SK-N-SH treated with all-trans-retinoic acid at 6 μM for 48 hours (cell line): ENCODE data around the gene KLHL6.

Experiments used
- ATAC-seq: fragments of 200-7000 bp; cut with Tn5 transposase; 3 replicates; pipeline ENCODE4 v1.9.1; 2020; ENCODE audit warnings: mild to moderate bottlenecking, moderate library complexity
- BACH2 ChIP-seq: fragments of 250-450 bp; sonication (Bioruptor Pico); IDR thresholded peaks from 2 replicates; pipeline ENCODE4 v1.9.0; 2021; ENCODE audit warnings: mild to moderate bottlenecking, borderline replicate concordance
- CREB5 ChIP-seq: fragments of 250-450 bp; sonication (Bioruptor Pico); IDR thresholded peaks from 2 replicates; pipeline ENCODE4 v1.5.1; 2020; ENCODE audit warnings: low read depth, mild to moderate bottlenecking, moderate library complexity
- CSDC2 ChIP-seq: fragments of 250-450 bp; sonication (Bioruptor Pico); IDR thresholded peaks from 2 replicates; pipeline ENCODE4 v1.5.0; 2020; ENCODE audit warnings: mild to moderate bottlenecking, moderate library complexity
- CSRNP3 ChIP-seq: fragments of 250-450 bp; sonication (Bioruptor Pico); IDR thresholded peaks from 2 replicates; pipeline ENCODE4 v1.5.1; 2021; ENCODE audit warnings: mild to moderate bottlenecking, moderate library complexity
- ESRRG ChIP-seq: fragments of 250-450 bp; sonication (Bioruptor Pico); IDR thresholded peaks from 2 replicates; pipeline ENCODE4 v1.6.1; 2021; ENCODE audit warnings: mild to moderate bottlenecking
- GLIS3 ChIP-seq: fragments of 250-450 bp; sonication (Bioruptor Pico); IDR thresholded peaks from 2 replicates; pipeline ENCODE4 v1.5.0; 2020; ENCODE audit warnings: mild to moderate bottlenecking, moderate library complexity
- ISL1 ChIP-seq: fragments of 250-450 bp; sonication (Bioruptor Pico); IDR thresholded peaks from 2 replicates; pipeline ENCODE4 v2.1.2; 2022; ENCODE audit warnings: mild to moderate bottlenecking, moderate library complexity
- OSR1 ChIP-seq: fragments of 250-450 bp; sonication (Bioruptor Pico); IDR thresholded peaks from 2 replicates; pipeline ENCODE4 v1.8.0; 2022; ENCODE audit warnings: moderate library complexity, mild to moderate bottlenecking, inconsistent platforms
- PATZ1 ChIP-seq: fragments of 250-450 bp; sonication (Bioruptor Pico); IDR thresholded peaks from 2 replicates; pipeline ENCODE4 v1.8.0; 2020; ENCODE audit warnings: mild to moderate bottlenecking, moderate library complexity, borderline replicate concordance
- POU6F1 ChIP-seq: fragments of 250-450 bp; sonication (Bioruptor Pico); IDR thresholded peaks from 2 replicates; pipeline ENCODE4 v1.8.0; 2021; ENCODE audit warnings: low read depth, mild to moderate bottlenecking, moderate library complexity, borderline replicate concordance
- PPARA ChIP-seq: fragments of 250-450 bp; sonication (Bioruptor Pico); IDR thresholded peaks from 2 replicates; pipeline ENCODE4 v1.5.0; 2020; ENCODE audit warnings: mild to moderate bottlenecking, borderline replicate concordance
- SNAI2 ChIP-seq: fragments of 250-450 bp; sonication (Bioruptor Pico); IDR thresholded peaks from 2 replicates; pipeline ENCODE4 v1.5.0; 2020; ENCODE audit warnings: mild to moderate bottlenecking, moderate library complexity
- TCF4 ChIP-seq: fragments of 250-450 bp; sonication (Bioruptor Pico); IDR thresholded peaks from 2 replicates; pipeline ENCODE4 v1.8.0; 2021; ENCODE audit warnings: mild to moderate bottlenecking, moderate library complexity, borderline replicate concordance
- TSHZ2 ChIP-seq: fragments of 250-450 bp; sonication (Bioruptor Pico); IDR thresholded peaks from 2 replicates; pipeline ENCODE4 v1.5.0; 2020; ENCODE audit warnings: mild to moderate bottlenecking, moderate library complexity
- ZC3H10 ChIP-seq: fragments of 250-450 bp; sonication (Bioruptor Pico); IDR thresholded peaks from 2 replicates; pipeline ENCODE4 v1.5.1; 2021; ENCODE audit warnings: mild to moderate bottlenecking, moderate library complexity
- ZFP3 ChIP-seq: fragments of 250-450 bp; sonication (Bioruptor Pico); IDR thresholded peaks from 2 replicates; pipeline ENCODE4 v1.5.0; 2020; ENCODE audit warnings: mild to moderate bottlenecking, moderate library complexity
- ZFP30 ChIP-seq: fragments of 450-650 bp; formaldehyde crosslinking; IDR thresholded peaks from 2 replicates; pipeline ENCODE4 v1.5.0; 2022; ENCODE audit warnings: mild to moderate bottlenecking, moderate library complexity
- ZNF565 ChIP-seq: fragments of 450-650 bp; formaldehyde crosslinking; conservative IDR thresholded peaks from 2 replicates; pipeline ENCODE4 v1.5.0; 2020; ENCODE audit warnings: low read depth, mild to moderate bottlenecking, moderate library complexity
- ZNF70 ChIP-seq: fragments of 450-650 bp; formaldehyde crosslinking; IDR thresholded peaks from 2 replicates; pipeline ENCODE4 v1.5.0; 2020; ENCODE audit warnings: mild to moderate bottlenecking, moderate library complexity
- ZNF8 ChIP-seq: fragments of 450-650 bp; formaldehyde crosslinking; IDR thresholded peaks from 2 replicates; pipeline ENCODE4 v1.5.0; 2020; ENCODE audit warnings: mild to moderate bottlenecking, moderate library complexity

The KLHL6 gene

GRCh38 chr3:183566880-183567279, 11.4 kb upstream of the KLHL6 start:
- TF ChIP-seq ESRRG (CRISPR knock-in tag) (no peak), PATZ1 (CRISPR knock-in tag) (no peak), BACH2 (CRISPR knock-in tag) (no peak), ZNF8 (CRISPR knock-in tag) (no peak), CSDC2 (CRISPR knock-in tag) (no peak), CSRNP3 (CRISPR knock-in tag) (no peak), GLIS3 (CRISPR knock-in tag) (no peak), ZNF565 (CRISPR knock-in tag) (no peak), SNAI2 (no peak), TCF4 (CRISPR knock-in tag) (no peak)
- ATAC-seq, result no peak

GRCh38 chr3:183564046-183564445, 8.5 kb upstream of the KLHL6 start:
- no peak for ATAC-seq
- TF ChIP-seq CSDC2 (CRISPR knock-in tag) (no peak), CREB5 (CRISPR knock-in tag) (no peak), OSR1 (CRISPR knock-in tag) (no peak), ISL1 (CRISPR knock-in tag) (no peak), TCF4 (CRISPR knock-in tag) (no peak), ZNF8 (CRISPR knock-in tag) (no peak), PPARA (CRISPR knock-in tag) (no peak), POU6F1 (no peak), ZFP3 (no peak), BACH2 (CRISPR knock-in tag) (no peak), PATZ1 (CRISPR knock-in tag) (no peak)

GRCh38 chr3:183563536-183563874, 8.0 kb upstream of the KLHL6 start:
- no peak for ATAC-seq
- TF ChIP-seq ESRRG (CRISPR knock-in tag), result no peak
- TF ChIP-seq BACH2 (CRISPR knock-in tag), result no peak
- no peak for TF ChIP-seq CREB5 (CRISPR knock-in tag)
- TF ChIP-seq TSHZ2 (CRISPR knock-in tag), result no peak
- TF ChIP-seq PATZ1 (CRISPR knock-in tag), result no peak
- no peak for TF ChIP-seq ZFP30 (CRISPR knock-in tag)
- TF ChIP-seq ZNF70 (CRISPR knock-in tag), result no peak
- no peak for TF ChIP-seq ZFP3
- no peak for TF ChIP-seq ZC3H10 (CRISPR knock-in tag)
- TF ChIP-seq, all 23 proteins: peak for 0
